Amniotic epithelial cell (primary cell): ENCODE measurements around the gene DDX24.
"Not testable (repeated sequence)": the region's sequence is repeated elsewhere in the genome, so short reads cannot be mapped to it uniquely, and the experiment has no call there.

Experiments
- DNase-seq: peaks from one replicate; pipeline ENCODE4 v3.0.0-alpha.2; 2010; ENCODE audit warnings: low read depth

The DDX24 gene

GRCh38 chr14:94077823-94078222 is 3.2 kb downstream of the DDX24 start:
- DNase-seq = no peak

- peak; percentile 35 for DNase-seq
Observed at GRCh38 chr14:94077111-94077821, 3.7 kb downstream of the DDX24 start.

GRCh38 chr14:94075008-94075407 is 6.0 kb downstream of the DDX24 start:
- DNase-seq = no peak

- no peak for DNase-seq
Observed at GRCh38 chr14:94074534-94074933, 6.5 kb downstream of the DDX24 start.

GRCh38 chr14:94072076-94072475 is 8.9 kb downstream of the DDX24 start:
- not testable (repeated sequence) for DNase-seq

GRCh38 chr14:94066089-94066676 is 14.8 kb downstream of the DDX24 start:
- peak; percentile 44 for DNase-seq

- peak; percentile 67 for DNase-seq
Observed at GRCh38 chr14:94062344-94062940, 18.6 kb downstream of the DDX24 start.

- no peak for DNase-seq
Observed at GRCh38 chr14:94059998-94060397, 21.0 kb downstream of the DDX24 start.

GRCh38 chr14:94058674-94059138 is 22.3 kb downstream of the DDX24 start:
- no peak for DNase-seq

GRCh38 chr14:94058128-94058673 is 22.8 kb downstream of the DDX24 start:
- peak; percentile 64 for DNase-seq

GRCh38 chr14:94056579-94057308 is 24.3 kb downstream of the DDX24 start:
- DNase-seq = no peak

- no peak for DNase-seq
Observed at GRCh38 chr14:94054936-94055335, 26.1 kb downstream of the DDX24 start.

GRCh38 chr14:94054401-94054800 is 26.6 kb downstream of the DDX24 start:
- DNase-seq = no peak

- DNase-seq = no peak
Observed at GRCh38 chr14:94052662-94053061, 28.3 kb downstream of the DDX24 start.

GRCh38 chr14:94052199-94052598 is 28.8 kb downstream of the DDX24 start:
- DNase-seq = no peak

- no peak for DNase-seq
Observed at GRCh38 chr14:94051779-94052178, 29.2 kb downstream of the DDX24 start.

GRCh38 chr14:94051115-94051514 is 29.9 kb downstream of the DDX24 start:
- DNase-seq = peak; percentile 22

- no peak for DNase-seq
Observed at GRCh38 chr14:94050231-94050880, 30.6 kb downstream of the DDX24 start.

GRCh38 chr14:94049625-94050023 is 31.4 kb downstream of the DDX24 start:
- DNase-seq = no peak

- no peak for DNase-seq
Observed at GRCh38 chr14:94048691-94049624, 32.0 kb downstream of the DDX24 start.

- DNase-seq = no peak
Observed at GRCh38 chr14:94047581-94047980, 33.4 kb downstream of the DDX24 start.
